Common myeloid progenitor, CD34-positive (primary cell): ENCODE measurements around the gene NDUFAF3.

Experiments
- CTCF ChIA-PET: fragments of 350-600 bp; sonication (Branson Sonifier 250); formaldehyde crosslinking; loops from one replicate; lab custom pipeline; 2021; ENCODE audit warnings: antibody characterized with exemption; lab: Charles Lee
- POLR2A ChIA-PET: fragments of 350-600 bp; sonication (Branson Sonifier 250); formaldehyde crosslinking; loops from one replicate; lab custom pipeline; 2021; ENCODE audit warnings: antibody characterized with exemption; lab: Charles Lee
- DNase-seq, 3 donors: peaks; one replicate each; pipeline versions ENCODE4 v3.0.0 to v3.0.0-alpha.2; 2013
- H3K27ac ChIP-seq, 2 experiments: 1 replicate in 1 of 2; 2 replicates in 1 of 2; pipeline ENCODE4 v1.7.0; 2013; ENCODE audit warnings: inconsistent platforms in 2 of 2, low read length in 2 of 2, mild to moderate bottlenecking in 2 of 2, low read depth in 1 of 2, moderate library complexity in 1 of 2; ENCODE audit not compliant: severe bottlenecking in 2 of 2, insufficient read depth in 1 of 2, poor library complexity in 1 of 2
- H3K27me3 ChIP-seq, 5 experiments: replicated peaks in 2 of 5; 1 replicate in 3 of 5; 2 replicates in 2 of 5; pipeline versions ENCODE4 v1.6.1 to v1.7.0; 2013; ENCODE audit warnings: low read length in 4 of 5, mild to moderate bottlenecking in 2 of 5, moderate library complexity in 2 of 5, inconsistent platforms in 1 of 5; ENCODE audit not compliant: insufficient read depth in 5 of 5, control insufficient read depth in 4 of 5
- H3K36me3 ChIP-seq, 4 experiments: 1 replicate in 2 of 4; 2 replicates in 2 of 4; pipeline versions ENCODE4 v1.6.1 to v1.7.0; 2013; ENCODE audit warnings: low read length in 3 of 4, control low read depth in 1 of 4, mild to moderate bottlenecking in 1 of 4; ENCODE audit not compliant: control insufficient read depth in 4 of 4, insufficient read depth in 4 of 4
- H3K4me1 ChIP-seq, 4 experiments: 1 replicate in 3 of 4; 2 replicates in 1 of 4; pipeline versions ENCODE4 v1.6.1 to v1.7.1; 2013; ENCODE audit warnings: low read length in 3 of 4, mild to moderate bottlenecking in 3 of 4, control low read depth in 1 of 4, inconsistent platforms in 1 of 4, moderate library complexity in 1 of 4; ENCODE audit not compliant: control insufficient read depth in 4 of 4, insufficient read depth in 4 of 4; ENCODE audit errors: control extremely low read depth in 1 of 4
- H3K4me3 ChIP-seq, 7 experiments: 1 replicate in 4 of 7; 2 replicates in 3 of 7; pipeline versions ENCODE4 v1.5.1 to v1.7.0; 2013; ENCODE audit warnings: mild to moderate bottlenecking in 7 of 7, low read length in 6 of 7, moderate library complexity in 6 of 7, inconsistent platforms in 2 of 7, low read depth in 2 of 7, control low read depth in 1 of 7; ENCODE audit not compliant: insufficient read depth in 4 of 7, control insufficient read depth in 1 of 7; ENCODE audit errors: extremely low read depth in 1 of 7
- H3K9me3 ChIP-seq, 5 experiments: 1 replicate in 4 of 5; 2 replicates in 1 of 5; pipeline versions ENCODE4 v1.6.1 to v1.7.1; 2013; ENCODE audit warnings: low read length in 4 of 5, mild to moderate bottlenecking in 2 of 5, inconsistent platforms in 1 of 5, low read depth in 1 of 5, moderate library complexity in 1 of 5; ENCODE audit not compliant: control insufficient read depth in 4 of 5, insufficient read depth in 2 of 5; ENCODE audit errors: control extremely low read depth in 1 of 5
- WGBS: methylation state at CpG from one replicate; pipeline ENCODE4 v1.1.5; 2013; ENCODE audit not compliant: insufficient coverage; 5-methylcytosine and 5-hydroxymethylcytosine counted together

NDUFAF3 gene

GRCh38 chr3:49020330-49021212 is 1.4 kb upstream of the NDUFAF3 start:
- H3K27me3 ChIP-seq: no peaks in the 10 kb centered on the region
- H3K36me3 ChIP-seq: peaks cover 0 to 42% (median 31%) of the 10 kb centered on the region in 4 experiments
- CTCF ChIA-PET: interaction anchor here (0.6 to 10.2 kb wide), 11 partner anchors 7 to 86 kb away, joined by 3 to 94 read pairs (median 4); partner anchors contain the start of genes P4HTM and WDR6
- no peaks in the 10 kb centered on the region for H3K9me3 ChIP-seq
- peak overlapping the region; percentile 73 to 94 (median 82) for H3K4me3 ChIP-seq
- POLR2A ChIA-PET: interaction anchor here (0.7 to 3.9 kb wide), 15 partner anchors 8 to 144 kb away, joined by 3 to 42 read pairs (median 6); partner anchors contain the start of genes IMPDH2, P4HTM, QARS1 and QRICH1
- peak in 2 of 3 donors; percentile 50 to 54 for DNase-seq
- under 1% methylated on average over 45 of the region's 51 CpGs for WGBS
- peak overlapping the region; percentile 95 to 98 for H3K27ac ChIP-seq
- H3K4me1 ChIP-seq: peaks cover 6 to 60% (median 52%) of the 10 kb centered on the region in 4 experiments

- under 1% methylated on average over 54 of the region's 60 CpGs for WGBS
- H3K9me3 ChIP-seq: no peaks in the 10 kb centered on the region
- H3K4me3 ChIP-seq: peak overlapping the region; percentile 73 to 94 (median 82)
- ChIA-PET CTCF (interaction anchor here (1.0 to 10.2 kb wide), 11 partner anchors 9 to 150 kb away, joined by 3 to 94 read pairs (median 6); partner anchors contain the start of genes KLHDC8B, P4HTM and WDR6), POLR2A (interaction anchor here (0.6 to 3.9 kb wide), 15 partner anchors 8 to 144 kb away, joined by 3 to 42 read pairs (median 6); partner anchors contain the start of genes IMPDH2, P4HTM, QARS1 and QRICH1)
- H3K36me3 ChIP-seq: peaks cover 3 to 42% (median 30%) of the 10 kb centered on the region in 4 experiments
- H3K27ac ChIP-seq: peak overlapping the region; percentile 95 to 98
- DNase-seq: peak; percentile 97 to 99 (median 98)
- peaks cover 6 to 68% (median 53%) of the 10 kb centered on the region in 4 experiments for H3K4me1 ChIP-seq
- H3K27me3 ChIP-seq: no peaks in the 10 kb centered on the region
Measured at GRCh38 chr3:49021213-49021812, 608 bp upstream of the NDUFAF3 start.

GRCh38 chr3:49022688-49023171 is 809 bp downstream of the NDUFAF3 start:
- Histone ChIP-seq H3K27me3 (no peaks in the 10 kb centered on the region), H3K4me1 (peaks cover 6 to 70% (median 48%) of the 10 kb centered on the region in 4 experiments), H3K4me3 (peak overlapping the region; percentile 73 to 94 (median 82)), H3K36me3 (peaks cover 3 to 51% (median 35%) of the 10 kb centered on the region in 4 experiments), H3K9me3 (no peaks in the 10 kb centered on the region), H3K27ac (peak overlapping the region; percentile 95 to 98)
- WGBS: 48% methylated on average over 8 of the region's 12 CpGs
- ChIA-PET CTCF (interaction anchor here (0.7 to 10.2 kb wide), 6 partner anchors 8 to 69 kb away, joined by 3 to 94 read pairs (median 6); partner anchors contain the start of genes P4HTM and WDR6), POLR2A (interaction anchor here (1.9 to 3.9 kb wide), 5 partner anchors 16 to 71 kb away, joined by 9 to 42 read pairs (median 13); partner anchors contain the start of genes P4HTM, QRICH1 and WDR6)
- DNase-seq: no peak

- H3K4me1 ChIP-seq: peaks cover 13 to 74% (median 53%) of the 10 kb centered on the region in 4 experiments
- DNase-seq: no peak
- peaks cover 3 to 60% (median 35%) of the 10 kb centered on the region in 4 experiments for H3K36me3 ChIP-seq
- ChIA-PET CTCF (interaction anchor here (1.0 to 2.6 kb wide), 5 partner anchors 10 to 108 kb away, joined by 3 to 14 read pairs (median 4); partner anchors contain the start of gene P4HTM), POLR2A (no interaction called here)
- H3K27ac ChIP-seq: peak overlapping the region in 1 of 2 experiments; percentile 20
- no peaks in the 10 kb centered on the region for H3K27me3 ChIP-seq
- H3K9me3 ChIP-seq: no peaks in the 10 kb centered on the region
- WGBS: 100% methylated on average over 3 of the region's 4 CpGs
- H3K4me3 ChIP-seq: no peak overlapping the region
Measured at GRCh38 chr3:49023775-49024174, 1.9 kb downstream of the NDUFAF3 start.

GRCh38 chr3:49024449-49024848 is 2.5 kb downstream of the NDUFAF3 start:
- H3K9me3 ChIP-seq: no peaks in the 10 kb centered on the region
- DNase-seq: no peak
- H3K27ac ChIP-seq: peak overlapping the region in 1 of 2 experiments; percentile 20
- WGBS: 90% methylated on average over 5 of the region's 5 CpGs
- ChIA-PET CTCF (interaction anchor here (0.7 to 2.6 kb wide), 5 partner anchors 12 to 603 kb away, joined by 3 to 14 read pairs (median 4); partner anchors contain the start of gene P4HTM), POLR2A (no interaction called here)
- H3K4me3 ChIP-seq: no peak overlapping the region
- H3K36me3 ChIP-seq: peaks cover 3 to 60% (median 35%) of the 10 kb centered on the region in 4 experiments
- H3K4me1 ChIP-seq: peaks cover 14 to 73% (median 52%) of the 10 kb centered on the region in 4 experiments
- H3K27me3 ChIP-seq: no peaks in the 10 kb centered on the region

GRCh38 chr3:49025005-49025792 is 3.3 kb downstream of the NDUFAF3 start:
- ChIA-PET POLR2A (no interaction called here), CTCF (interaction anchor here (1.0 to 2.6 kb wide), 6 partner anchors 13 to 107 kb away, joined by 3 to 14 read pairs (median 4); partner anchors contain the start of gene P4HTM)
- peak; percentile 47 to 83 (median 73) for DNase-seq
- no peak overlapping the region for H3K4me3 ChIP-seq
- no peaks in the 10 kb centered on the region for H3K27me3 ChIP-seq
- H3K36me3 ChIP-seq: peaks cover 3 to 64% (median 37%) of the 10 kb centered on the region in 4 experiments
- peak overlapping the region in 1 of 2 experiments; percentile 20 for H3K27ac ChIP-seq
- WGBS: 84% methylated on average over 13 of the region's 13 CpGs
- no peaks in the 10 kb centered on the region for H3K9me3 ChIP-seq
- H3K4me1 ChIP-seq: peaks cover 8 to 67% (median 47%) of the 10 kb centered on the region in 4 experiments
